Measurements from ENCODE around the gene MAP3K14.
"Not testable (repeated sequence)": the region's sequence is repeated elsewhere in the genome, so short reads cannot be mapped to it uniquely, and the experiment has no call there.

The MAP3K14 gene

GRCh38 chr17:45253879-45254278 is 62.9 kb downstream of the MAP3K14 start:
- DNase-seq = no peak

GRCh38 chr17:45253237-45253636 is 63.6 kb downstream of the MAP3K14 start:
- not testable (repeated sequence) for DNase-seq

DNA sequence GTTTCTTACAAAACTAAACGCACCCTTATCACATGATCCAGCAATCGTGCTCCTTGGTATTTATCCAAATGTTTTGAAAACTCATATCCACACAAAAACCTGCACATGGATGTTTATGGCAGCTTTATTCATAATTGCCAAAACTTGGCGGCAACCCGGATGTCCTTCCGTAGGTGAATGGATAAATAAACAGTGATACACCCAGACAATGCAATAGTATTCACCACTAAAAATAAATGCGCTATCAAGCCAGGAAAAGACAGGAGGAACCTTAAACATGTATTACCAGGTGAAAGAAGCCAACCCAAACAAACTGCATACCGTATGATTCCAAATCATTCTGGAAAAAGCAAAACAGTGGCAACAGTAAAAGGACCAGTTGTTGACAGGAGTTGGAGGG is 64.9 kb downstream of the MAP3K14 start:
- no peak for DNase-seq

DNA sequence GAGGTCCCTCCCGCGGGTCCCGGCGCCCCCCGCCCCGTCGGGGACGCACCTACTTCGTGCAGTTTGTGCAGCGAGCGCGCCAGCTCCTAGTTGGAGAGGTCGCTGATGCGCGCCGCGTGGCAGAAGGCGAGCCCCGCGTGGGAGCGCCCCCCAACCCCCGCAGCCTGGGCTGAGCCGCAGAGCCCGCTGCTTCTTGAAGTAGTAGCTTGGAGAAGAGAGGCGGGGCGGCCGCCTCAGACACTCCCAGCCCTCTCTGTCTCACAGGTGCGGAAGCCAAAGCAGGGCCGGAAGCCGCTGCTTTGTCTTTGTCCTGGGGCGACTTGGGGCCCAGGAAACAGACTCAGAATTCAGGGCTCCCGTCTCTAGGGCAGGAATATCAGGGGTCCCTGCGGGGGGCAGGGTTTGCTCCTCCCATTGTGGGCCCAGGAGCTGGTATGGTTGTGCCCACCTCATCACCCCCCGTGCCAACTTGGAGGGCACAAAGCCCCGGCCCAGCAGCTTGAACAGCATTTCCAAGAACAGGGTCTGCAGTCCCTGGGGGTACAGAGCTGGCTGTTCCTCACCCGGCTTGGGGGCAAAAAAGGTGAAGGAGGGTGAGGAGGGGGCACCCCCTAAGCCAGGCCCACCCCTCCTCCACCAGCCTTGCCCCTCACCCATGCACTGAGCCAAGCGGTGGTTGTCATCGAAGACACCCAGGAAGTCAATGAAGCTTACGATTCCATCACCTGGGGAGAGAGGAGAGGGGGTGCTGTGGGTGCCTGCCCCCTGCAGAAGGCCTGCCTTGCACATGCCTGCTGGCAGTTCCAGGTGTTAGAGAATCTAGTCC is 68.5 kb downstream of the MAP3K14 start:
- DNase-seq = peak; percentile 67

DNA sequence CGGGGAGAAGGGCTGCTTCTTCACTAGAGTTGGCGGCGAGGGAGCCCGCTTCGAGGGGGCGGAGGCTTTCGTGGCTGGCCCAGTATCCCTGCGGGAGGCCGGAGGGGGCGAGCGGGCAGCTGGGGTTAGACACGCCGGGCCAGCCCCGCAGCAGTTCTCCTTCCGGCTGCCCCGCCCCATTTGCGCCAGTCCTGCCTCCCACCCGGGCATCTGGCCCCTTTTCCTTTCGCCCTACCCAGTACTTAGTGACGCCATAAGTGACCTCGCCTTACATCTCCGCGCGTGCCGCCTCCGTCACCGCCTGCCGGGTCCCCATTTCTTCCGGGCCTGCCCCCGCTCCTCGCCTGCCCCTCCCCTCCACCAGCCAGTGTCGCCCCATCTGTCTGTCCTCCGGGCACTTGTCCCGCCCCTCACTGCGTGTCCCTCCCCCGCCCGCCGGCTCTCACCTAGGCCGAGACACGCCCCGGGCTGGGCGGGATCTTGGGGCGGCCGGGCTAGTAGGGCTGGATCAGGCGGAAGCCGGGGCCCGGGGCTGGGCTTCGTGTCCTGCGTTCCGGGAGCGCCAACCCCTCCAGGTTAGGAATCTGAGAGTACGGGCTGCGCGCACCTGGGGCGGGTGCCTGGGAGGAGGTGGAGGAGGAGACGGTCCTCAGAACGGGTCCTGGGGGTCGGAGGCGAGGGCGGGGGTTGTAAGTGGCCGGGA is 69.2 kb downstream of the MAP3K14 start:
- peak; percentile 98 for DNase-seq

DNA sequence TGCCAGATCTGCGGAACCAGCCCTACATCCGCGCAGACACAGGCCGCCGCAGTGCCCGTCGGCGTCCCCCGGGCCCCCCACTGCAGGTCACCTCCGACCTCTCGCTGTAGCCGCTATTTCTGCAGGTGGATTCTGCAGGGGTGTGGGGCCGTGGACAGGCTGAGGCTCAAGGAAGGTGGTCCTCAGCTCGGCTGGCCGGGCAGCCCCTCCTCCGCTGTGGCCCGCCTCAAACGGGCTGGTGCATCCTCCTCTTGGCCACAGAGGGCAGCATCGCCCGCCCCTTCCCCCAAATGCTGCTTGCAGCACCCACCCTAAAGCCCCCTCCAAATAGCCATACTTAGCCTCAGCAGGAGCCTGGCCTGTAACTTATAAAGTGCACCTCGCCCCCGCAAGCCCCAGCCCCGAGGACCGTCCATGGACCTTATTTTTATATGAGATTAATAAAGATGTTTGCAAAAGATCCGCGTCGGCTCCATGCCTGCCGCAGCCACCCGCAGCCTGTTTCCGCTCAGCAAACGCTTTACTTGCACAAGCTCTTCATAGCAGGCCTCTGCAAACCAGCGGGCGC is 69.9 kb downstream of the MAP3K14 start:
- no peak for DNase-seq

DNA sequence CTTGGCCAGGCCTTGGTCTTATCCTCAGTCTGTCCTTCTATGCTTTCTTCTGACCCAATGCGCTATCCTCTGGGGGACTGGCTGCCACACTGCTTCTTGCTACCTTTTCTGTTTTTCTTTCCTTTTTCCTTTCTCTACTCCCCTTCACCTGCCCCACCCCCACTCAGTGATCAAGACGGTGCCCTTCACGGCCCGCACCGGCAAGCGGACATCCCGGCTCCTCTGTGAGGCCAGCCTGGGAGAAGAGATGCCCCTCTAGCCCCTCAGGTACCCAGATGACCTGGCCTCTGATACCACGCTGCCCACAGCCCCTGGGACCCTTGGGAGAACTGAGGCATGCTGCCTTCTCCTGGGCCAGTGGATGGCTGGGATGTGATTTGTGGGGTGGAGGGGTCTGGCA is 70.5 kb downstream of the MAP3K14 start:
- no peak for DNase-seq

GRCh38 chr17:45244725-45245656 is 71.8 kb downstream of the MAP3K14 start:
- no peak for DNase-seq

DNA sequence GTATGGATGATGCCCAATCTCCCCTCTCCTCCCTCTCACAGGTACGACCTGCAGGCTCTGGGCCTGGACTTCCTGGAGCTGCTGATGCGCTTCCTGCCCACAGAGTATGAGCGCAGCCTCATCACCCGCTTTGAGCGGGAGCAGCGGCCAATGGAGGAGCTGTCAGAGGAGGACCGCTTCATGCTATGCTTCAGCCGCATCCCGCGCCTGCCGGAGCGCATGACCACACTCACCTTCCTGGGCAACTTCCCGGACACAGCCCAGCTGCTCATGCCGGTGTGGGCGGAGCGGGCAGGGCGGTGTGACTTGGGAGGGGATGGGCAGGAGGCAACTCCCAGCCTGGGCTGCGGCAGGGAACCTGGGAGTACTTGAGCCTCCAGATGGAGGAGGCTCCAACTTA is 73.1 kb downstream of the MAP3K14 start:
- no peak for DNase-seq

DNA sequence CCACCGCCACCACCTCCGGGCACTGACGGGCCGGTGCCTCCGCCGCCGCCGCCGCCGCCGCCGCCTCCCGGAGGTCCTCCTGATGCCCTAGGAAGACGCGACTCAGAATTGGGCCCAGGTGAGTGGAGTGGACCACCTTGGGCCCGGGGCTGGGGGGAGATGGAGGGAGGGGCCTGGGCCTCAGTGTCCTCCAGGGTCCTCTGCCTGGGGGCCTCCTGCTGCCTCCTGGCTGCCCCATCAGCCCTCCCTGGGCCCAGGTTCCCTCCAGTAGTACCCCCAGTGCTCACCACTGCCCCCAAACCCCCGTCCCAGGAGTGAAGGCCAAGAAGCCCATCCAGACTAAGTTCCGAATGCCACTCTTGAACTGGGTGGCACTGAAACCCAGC is 74.8 kb downstream of the MAP3K14 start:
- DNase-seq = no peak

- no peak for DNase-seq
Observed at GRCh38 chr17:45241328-45242028, 75.3 kb downstream of the MAP3K14 start.

DNA sequence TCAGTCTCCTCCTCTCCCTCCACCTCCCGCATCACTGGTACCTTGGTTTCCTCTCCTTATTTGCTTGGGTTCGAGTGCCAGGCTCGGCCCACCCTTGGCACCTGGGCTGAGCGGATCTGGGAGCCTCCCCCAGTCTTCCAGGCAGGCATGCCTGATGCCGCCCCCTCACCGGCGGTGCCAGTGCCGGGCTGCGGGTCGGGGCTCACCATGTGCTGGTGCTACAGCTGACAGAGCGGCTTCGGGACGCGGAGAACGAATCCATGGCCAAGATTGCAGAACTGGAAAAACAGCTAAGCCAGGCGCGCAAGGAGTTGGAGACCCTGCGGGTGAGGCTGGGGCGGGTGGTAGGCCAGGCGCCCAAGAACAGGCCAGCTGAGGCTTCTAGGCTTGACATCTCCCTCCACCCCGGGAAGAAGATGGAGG is 75.9 kb downstream of the MAP3K14 start:
- no peak for DNase-seq

DNA sequence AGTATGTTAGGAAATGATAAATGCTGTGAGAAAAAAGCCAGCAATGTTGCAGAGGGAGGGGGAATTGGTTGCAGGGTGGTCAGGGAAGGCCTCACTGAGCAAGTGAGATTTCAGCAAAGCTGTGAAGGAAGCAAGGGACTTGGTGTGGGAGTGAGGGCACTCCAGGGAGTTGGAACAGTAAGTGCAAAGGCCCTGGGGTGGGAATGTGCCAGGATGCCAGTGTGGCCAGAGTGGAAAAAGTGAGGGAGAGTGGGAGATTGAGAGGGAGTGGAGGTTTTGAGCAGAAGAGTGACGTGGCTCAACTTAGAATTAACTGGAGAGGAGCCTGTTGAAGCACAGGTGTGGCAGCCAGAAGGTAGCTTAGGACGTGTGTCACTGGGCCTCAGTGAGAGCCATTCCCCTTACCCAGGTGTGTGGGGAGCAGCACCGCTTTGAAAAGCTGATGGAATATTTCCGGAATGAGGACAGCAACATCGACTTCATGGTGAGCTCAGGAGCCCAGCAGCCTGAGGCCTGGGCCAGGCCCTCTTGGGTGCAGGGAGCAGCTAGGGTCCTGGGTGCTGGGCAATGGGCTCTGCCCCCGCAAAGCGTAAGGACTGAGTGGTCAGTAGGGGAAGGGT is 78.6 kb downstream of the MAP3K14 start:
- no peak for DNase-seq

- no peak for DNase-seq
Observed at GRCh38 chr17:45237686-45238085, 79.1 kb downstream of the MAP3K14 start.

DNA sequence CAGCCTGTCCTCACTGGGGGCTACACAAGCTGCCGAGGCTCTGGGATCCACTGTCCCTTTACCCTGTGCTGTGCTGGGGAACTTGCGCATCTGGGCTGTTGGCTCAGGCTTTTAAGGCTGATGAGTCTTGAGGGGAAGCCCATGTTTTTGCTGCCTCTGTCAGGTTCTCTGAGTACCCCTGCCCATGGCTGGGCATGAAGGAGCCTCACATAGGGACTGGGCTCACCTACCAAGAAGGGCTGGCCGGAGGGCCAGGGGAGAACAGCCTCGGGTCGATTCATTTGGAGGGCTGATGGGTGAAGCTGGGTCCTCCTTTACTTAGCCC is 80.6 kb downstream of the MAP3K14 start:
- DNase-seq = no peak

DNA sequence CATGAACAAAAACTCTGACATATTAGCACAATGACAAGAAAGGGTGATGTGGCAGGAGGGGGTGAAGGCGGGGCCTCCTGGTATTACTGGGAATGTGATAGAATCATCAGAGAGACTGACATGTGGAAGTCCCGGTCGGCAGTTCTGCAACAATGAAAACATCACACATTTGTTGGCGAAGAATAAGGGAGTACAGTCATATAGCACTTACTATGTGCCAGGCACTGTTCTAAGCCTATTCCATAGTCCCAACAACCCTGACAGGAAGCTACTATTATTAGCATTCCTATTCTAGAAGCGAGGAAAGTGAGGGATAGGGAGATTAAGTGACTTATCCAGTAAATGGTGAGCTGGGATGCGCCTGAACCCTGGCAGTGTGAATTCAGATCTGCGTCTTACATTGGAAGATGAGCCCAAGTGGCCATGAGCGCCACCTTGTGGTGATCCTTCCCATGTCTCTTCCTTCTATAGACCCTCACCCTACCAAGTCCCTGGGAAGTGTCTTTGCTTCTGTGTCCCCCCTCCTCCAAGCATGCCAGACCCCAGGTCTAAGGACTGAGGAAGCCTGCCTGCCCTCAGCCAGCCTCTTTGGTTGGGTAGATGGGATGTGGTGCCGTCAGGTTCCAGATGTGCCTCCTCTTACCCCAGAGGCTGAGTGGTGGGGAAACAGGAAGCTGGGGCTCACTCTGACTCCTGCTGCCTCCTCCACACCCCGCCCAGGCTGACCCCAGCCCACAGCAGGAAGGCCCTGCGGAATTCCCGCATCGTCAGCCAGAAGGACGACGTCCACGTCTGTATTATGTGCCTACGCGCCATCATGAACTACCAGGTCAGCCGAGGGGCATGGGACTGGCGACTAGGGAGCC is 81.2 kb downstream of the MAP3K14 start:
- DNase-seq = no peak

DNA sequence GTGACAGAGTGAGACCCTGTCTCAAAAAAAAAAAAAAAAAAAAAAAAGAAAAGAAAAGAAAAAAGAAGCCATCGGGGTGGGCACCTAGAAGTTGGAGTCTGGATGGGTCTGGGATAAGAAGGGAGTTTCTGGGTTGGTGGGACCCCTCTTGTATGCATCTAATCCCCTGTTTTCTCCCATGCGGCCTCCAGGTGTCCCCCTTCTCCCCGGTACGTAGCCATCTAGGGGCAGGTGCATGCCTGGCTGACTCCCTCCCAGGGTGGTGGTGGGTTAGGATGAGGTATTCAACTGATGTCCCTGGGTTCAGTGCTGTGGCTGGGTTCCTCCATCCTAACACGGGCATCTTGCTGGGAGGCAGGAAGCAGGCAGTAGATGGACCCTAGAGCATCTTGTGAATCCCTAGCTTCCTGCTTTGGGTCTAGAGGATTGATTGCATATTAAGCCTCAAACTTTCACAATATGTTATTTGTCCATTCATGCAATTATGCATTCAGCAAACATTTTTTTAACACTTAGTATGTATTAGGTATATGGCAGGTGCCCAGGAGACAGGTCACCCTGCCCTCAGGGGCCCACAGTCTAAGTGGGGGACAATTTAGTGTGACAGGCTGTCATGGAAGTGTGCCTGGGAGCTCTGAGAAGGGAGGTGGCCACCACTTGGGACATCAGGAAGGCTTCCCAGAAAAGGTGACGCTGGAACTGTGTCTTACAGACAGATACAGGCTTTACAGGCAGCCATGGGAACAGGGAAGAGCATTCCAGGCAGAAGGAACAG is 82.0 kb downstream of the MAP3K14 start:
- DNase-seq = no peak

GRCh38 chr17:45233423-45233924 is 83.3 kb downstream of the MAP3K14 start:
- DNase-seq = no peak

DNA sequence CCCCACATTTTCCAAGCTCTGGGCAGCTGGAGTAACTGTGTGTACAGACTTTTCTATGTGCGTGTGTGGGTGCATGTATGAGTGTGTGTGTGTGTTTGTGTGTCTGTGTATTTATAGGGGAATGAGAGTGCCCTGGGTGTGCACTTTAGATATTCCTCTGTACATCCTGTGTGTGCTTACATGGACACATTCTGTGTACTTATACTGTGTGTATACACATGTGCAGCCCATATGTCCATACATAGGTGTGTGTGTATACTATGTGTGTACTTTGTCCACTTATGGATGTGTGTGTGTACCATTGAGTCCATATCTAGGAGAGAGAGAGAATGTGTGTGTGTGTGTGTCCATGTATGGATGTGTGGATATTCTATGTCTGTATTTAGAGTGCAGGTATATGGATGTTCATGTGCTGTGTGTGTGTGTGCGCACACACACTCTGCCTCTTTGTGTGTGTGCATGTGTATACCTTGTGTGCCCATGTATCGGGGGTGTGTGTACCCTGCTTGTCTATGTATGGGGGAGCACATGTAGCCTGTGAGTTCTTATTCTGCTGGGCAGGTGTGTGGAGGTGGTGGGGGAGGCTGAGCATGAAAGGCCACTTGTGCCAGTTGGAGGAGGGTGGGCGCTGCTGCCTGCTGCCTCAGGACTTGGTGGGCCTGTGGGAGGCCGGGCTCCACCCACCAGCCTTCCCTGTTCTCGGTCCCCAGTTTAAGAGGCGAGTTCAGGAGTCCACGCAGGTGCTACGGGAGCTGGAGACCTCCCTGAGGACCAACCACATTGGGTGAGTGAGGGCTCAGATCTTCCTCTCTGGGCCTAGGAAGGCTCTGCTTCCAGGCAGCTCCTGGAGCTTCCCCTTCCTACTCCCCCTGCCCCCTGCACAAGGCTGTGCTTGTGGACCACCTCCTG is 84.1 kb downstream of the MAP3K14 start:
- no peak for DNase-seq
